Loucy (cell line): ENCODE measurements around the gene OLA1.

Source experiments
- H2AFZ ChIP-seq: fragments of 200-600 bp; sonication (generic); 2 replicates; pipeline ENCODE4 v1.6.0; 2016; ENCODE audit warnings: antibody characterized with exemption, mild to moderate bottlenecking, low read length, moderate library complexity
- H3F3A ChIP-seq: fragments of 200-600 bp; 2 replicates; pipeline ENCODE4 v1.6.0; 2016; ENCODE audit warnings: antibody characterized with exemption, low read depth, mild to moderate bottlenecking
- H3K27me3 ChIP-seq: fragments of 200-600 bp; sonication (generic); 2 replicates; pipeline ENCODE4 v1.6.1; 2014; ENCODE audit warnings: low read length, mild to moderate bottlenecking; ENCODE audit not compliant: insufficient read depth, poor library complexity, severe bottlenecking
- H3K36me3 ChIP-seq: fragments of 200-600 bp; sonication (generic); 2 replicates; pipeline ENCODE4 v1.6.1; 2016; ENCODE audit warnings: low read length; ENCODE audit not compliant: insufficient read depth
- H3K4me1 ChIP-seq: fragments of 200-600 bp; sonication (generic); 2 replicates; pipeline ENCODE4 v1.5.1; 2014; ENCODE audit warnings: low read length, mild to moderate bottlenecking; ENCODE audit not compliant: insufficient read depth, poor library complexity, severe bottlenecking
- H3K4me2 ChIP-seq: fragments of 200-600 bp; sonication (generic); 2 replicates; pipeline ENCODE4 v1.6.0; 2014; ENCODE audit warnings: antibody characterized with exemption, low read length, low read depth, mild to moderate bottlenecking; ENCODE audit not compliant: poor library complexity, severe bottlenecking
- H3K4me3 ChIP-seq: fragments of 200-600 bp; sonication (generic); 2 replicates; pipeline ENCODE4 v1.5.1; 2014; ENCODE audit warnings: low read length, mild to moderate bottlenecking, mixed read lengths; ENCODE audit not compliant: poor library complexity, severe bottlenecking
- H3K79me2 ChIP-seq: fragments of 200-600 bp; sonication (generic); 2 replicates; pipeline ENCODE4 v1.6.1; 2014; ENCODE audit warnings: low read length; ENCODE audit not compliant: insufficient read depth
- H3K9ac ChIP-seq: fragments of 200-600 bp; sonication (generic); 2 replicates; pipeline ENCODE4 v1.6.0; 2014; ENCODE audit warnings: mild to moderate bottlenecking, low read depth, low read length, moderate library complexity; ENCODE audit not compliant: poor library complexity, severe bottlenecking
- H3K9me2 ChIP-seq: fragments of 200-600 bp; sonication (generic); replicated peaks from 2 replicates; pipeline ENCODE4 v1.6.1; 2016; ENCODE audit warnings: low read depth, low read length, mixed read lengths
- H3K9me3 ChIP-seq: fragments of 200-600 bp; sonication (generic); 2 replicates; pipeline ENCODE4 v1.6.1; 2014; ENCODE audit warnings: mild to moderate bottlenecking, antibody characterized with exemption, low read length, low read depth; ENCODE audit not compliant: insufficient read depth
- H4K20me1 ChIP-seq: fragments of 200-600 bp; sonication (generic); 2 replicates; pipeline ENCODE4 v1.6.0; 2014; ENCODE audit warnings: antibody characterized with exemption, low read length, mild to moderate bottlenecking; ENCODE audit not compliant: insufficient read depth, poor library complexity, severe bottlenecking
- EZH2phosphoT487 ChIP-seq: fragments of 200-600 bp; IDR thresholded peaks from 2 replicates; pipeline ENCODE4 v1.6.1; 2018; ENCODE audit warnings: antibody characterized with exemption, mild to moderate bottlenecking, moderate library complexity, borderline replicate concordance
- TF ChIP-seq, protein P1 (sequence below): fragments of 200-600 bp; sonication (generic); conservative IDR thresholded peaks from 2 replicates; pipeline ENCODE4 v1.5.1; 2014; ENCODE audit warnings: mild to moderate bottlenecking, antibody characterized with exemption, low read length

The OLA1 gene

DNA sequence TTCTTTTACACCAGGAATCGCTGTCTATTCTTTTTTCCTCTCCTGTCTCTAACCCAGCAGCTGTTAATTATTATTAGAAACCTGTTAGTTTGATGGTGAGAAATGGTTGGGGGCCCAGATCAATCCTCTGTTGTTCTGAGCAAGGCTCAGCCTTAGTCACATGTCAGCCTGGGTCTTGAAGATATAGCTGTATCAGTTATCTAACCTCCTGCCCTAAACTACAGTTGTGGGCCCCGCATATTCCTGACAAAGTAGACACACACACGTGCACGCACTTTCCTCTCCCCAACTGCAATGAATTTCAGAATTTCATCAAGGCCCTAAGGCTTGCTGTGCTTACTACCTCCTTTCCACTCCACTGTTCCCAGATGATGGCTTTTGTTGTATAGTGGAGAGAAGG, 54.6 kb downstream of the OLA1 start:
- no peaks in the 10 kb centered on the region for H3F3A ChIP-seq
- no peaks in the 10 kb centered on the region for H3K4me1 ChIP-seq
- no peak overlapping the region for H3K4me2 ChIP-seq
- no peaks in the 10 kb centered on the region for H3K36me3 ChIP-seq
- no peak overlapping the region for H2AFZ ChIP-seq
- H3K9ac ChIP-seq, result no peak overlapping the region
- no peak overlapping the region for H3K4me3 ChIP-seq
- peaks cover 12% of the 10 kb centered on the region for H4K20me1 ChIP-seq
- TF ChIP-seq, protein P1, sequence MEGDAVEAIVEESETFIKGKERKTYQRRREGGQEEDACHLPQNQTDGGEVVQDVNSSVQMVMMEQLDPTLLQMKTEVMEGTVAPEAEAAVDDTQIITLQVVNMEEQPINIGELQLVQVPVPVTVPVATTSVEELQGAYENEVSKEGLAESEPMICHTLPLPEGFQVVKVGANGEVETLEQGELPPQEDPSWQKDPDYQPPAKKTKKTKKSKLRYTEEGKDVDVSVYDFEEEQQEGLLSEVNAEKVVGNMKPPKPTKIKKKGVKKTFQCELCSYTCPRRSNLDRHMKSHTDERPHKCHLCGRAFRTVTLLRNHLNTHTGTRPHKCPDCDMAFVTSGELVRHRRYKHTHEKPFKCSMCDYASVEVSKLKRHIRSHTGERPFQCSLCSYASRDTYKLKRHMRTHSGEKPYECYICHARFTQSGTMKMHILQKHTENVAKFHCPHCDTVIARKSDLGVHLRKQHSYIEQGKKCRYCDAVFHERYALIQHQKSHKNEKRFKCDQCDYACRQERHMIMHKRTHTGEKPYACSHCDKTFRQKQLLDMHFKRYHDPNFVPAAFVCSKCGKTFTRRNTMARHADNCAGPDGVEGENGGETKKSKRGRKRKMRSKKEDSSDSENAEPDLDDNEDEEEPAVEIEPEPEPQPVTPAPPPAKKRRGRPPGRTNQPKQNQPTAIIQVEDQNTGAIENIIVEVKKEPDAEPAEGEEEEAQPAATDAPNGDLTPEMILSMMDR, result no peak
- TF ChIP-seq EZH2phosphoT487, result no peak
- peaks cover 45% of the 10 kb centered on the region for H3K79me2 ChIP-seq
- no peaks in the 10 kb centered on the region for H3K9me2 ChIP-seq
- H3K27me3 ChIP-seq, result no peaks in the 10 kb centered on the region
- no peaks in the 10 kb centered on the region for H3K9me3 ChIP-seq

DNA sequence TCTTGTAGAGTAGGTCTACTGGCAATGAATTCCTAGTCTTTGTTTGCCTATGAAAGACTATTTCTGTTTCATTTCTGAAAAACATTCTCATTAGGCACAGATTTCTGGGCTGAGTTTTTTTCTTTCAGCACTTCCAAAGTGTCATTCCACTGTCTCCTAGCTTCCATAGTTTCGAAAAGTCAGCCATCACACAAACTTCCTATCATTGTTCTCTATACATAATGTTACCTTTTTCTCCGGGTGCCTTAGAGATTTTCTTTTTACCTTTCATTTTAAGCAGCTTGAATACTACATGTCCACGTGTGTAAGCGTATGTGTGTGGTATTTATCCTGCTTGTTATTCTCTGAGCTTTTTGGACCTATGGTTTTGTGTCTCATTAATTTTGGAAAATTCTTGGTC, 55.7 kb downstream of the OLA1 start:
- no peak overlapping the region for H3K4me3 ChIP-seq
- peaks cover 14% of the 10 kb centered on the region for H4K20me1 ChIP-seq
- no peak overlapping the region for H3K4me2 ChIP-seq
- H3K4me1 ChIP-seq, result no peaks in the 10 kb centered on the region
- H3K79me2 ChIP-seq, result peaks cover 43% of the 10 kb centered on the region
- no peak overlapping the region for H3K9ac ChIP-seq
- H3F3A ChIP-seq, result no peaks in the 10 kb centered on the region
- no peak for TF ChIP-seq EZH2phosphoT487
- no peaks in the 10 kb centered on the region for H3K9me3 ChIP-seq
- no peaks in the 10 kb centered on the region for H3K9me2 ChIP-seq
- H3K36me3 ChIP-seq, result no peaks in the 10 kb centered on the region; the same call in 1 of the 2 replicates
- no peaks in the 10 kb centered on the region for H3K27me3 ChIP-seq
- H2AFZ ChIP-seq, result no peak overlapping the region

DNA sequence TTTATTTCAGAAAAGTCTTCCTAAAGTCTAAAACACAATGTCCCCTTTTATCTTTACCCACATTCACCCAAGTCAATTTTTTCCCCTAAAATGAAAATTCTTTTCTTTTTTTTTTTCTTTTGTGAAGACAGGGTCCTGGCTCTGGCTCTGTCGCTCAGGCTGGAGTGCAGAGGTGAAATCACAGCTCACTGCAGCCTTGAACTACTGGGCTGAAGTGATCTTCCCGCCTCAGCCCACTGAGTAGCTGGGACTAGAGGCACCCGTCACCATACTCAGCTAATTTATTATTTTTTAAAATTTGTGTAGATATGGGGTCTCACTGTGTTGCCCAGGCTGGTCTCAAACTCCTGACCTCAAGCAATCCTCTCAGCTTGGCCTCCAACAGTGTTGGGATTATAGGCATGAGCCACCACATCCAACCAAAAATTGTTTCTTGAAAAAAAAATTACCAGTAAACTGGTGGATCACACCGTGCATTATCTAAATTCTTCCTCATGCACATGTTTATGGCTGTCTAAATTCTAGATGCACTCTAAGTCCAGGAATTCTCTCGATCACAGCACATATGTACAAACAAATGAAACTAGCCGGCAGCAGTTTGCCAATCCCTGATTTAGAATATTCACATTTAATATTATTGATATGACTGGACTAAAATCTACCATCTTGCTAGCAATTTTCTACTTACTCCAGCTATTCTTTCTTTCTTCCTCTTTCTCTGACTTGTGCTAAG, 56.8 kb downstream of the OLA1 start:
- Histone ChIP-seq H3K9me2 (no peaks in the 10 kb centered on the region), H3K9ac (no peak overlapping the region), H3K79me2 (peaks cover 42% of the 10 kb centered on the region), H3K4me2 (no peak overlapping the region), H3K4me1 (no peaks in the 10 kb centered on the region), H4K20me1 (peaks cover 20% of the 10 kb centered on the region), H3K9me3 (no peaks in the 10 kb centered on the region), H3F3A (no peaks in the 10 kb centered on the region), H2AFZ (no peak overlapping the region), H3K4me3 (no peak overlapping the region), H3K36me3 (peaks cover 7% of the 10 kb centered on the region; the same call in 1 of the 2 replicates), H3K27me3 (no peaks in the 10 kb centered on the region)
- no peak for TF ChIP-seq EZH2phosphoT487
- TF ChIP-seq, protein P1, result no peak

DNA sequence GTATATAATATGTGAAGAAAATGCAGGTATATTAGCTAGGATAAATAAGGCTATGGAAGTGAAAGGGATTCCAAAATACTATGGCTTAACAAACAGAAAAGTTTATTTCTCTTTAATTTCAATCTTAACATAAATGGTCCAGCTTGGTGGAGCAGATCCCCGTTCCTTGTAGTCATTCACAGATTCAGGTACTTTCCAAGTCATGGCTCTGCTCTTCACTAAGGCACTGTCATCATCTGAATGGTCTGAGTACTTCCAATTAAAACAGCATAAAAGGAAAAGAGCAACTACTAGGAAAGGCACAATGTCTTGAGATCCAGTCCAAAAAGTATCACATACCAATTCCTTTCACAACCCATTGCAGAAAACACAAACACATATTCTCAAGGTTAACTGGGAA, 63.4 kb downstream of the OLA1 start:
- Histone ChIP-seq H2AFZ (no peak overlapping the region), H3K27me3 (no peaks in the 10 kb centered on the region), H3K9ac (no peak overlapping the region), H3F3A (no peaks in the 10 kb centered on the region), H3K9me3 (no peaks in the 10 kb centered on the region), H3K9me2 (no peaks in the 10 kb centered on the region), H3K4me3 (no peak overlapping the region), H3K36me3 (peaks cover 26% of the 10 kb centered on the region; the same call in 1 of the 2 replicates), H3K79me2 (peaks cover 49% of the 10 kb centered on the region), H3K4me1 (peaks cover 7% of the 10 kb centered on the region), H3K4me2 (no peak overlapping the region), H4K20me1 (peaks cover 23% of the 10 kb centered on the region)
- TF ChIP-seq, protein P1, result no peak
- no peak for TF ChIP-seq EZH2phosphoT487
